ENCODE results near the gene FPGS.
"Not testable (repeated sequence)": the region's sequence is repeated elsewhere in the genome, so short reads cannot be mapped to it uniquely, and the experiment has no call there.

The FPGS gene

GRCh38 chr9:127802576-127803443, at the start of gene FPGS:
Gene FPGS, plus strand, starts transcription at chr9:127802882. Its CDS starts 43 bp downstream, at chr9:127802925.
- FAIRE-seq: no peak

- FAIRE-seq: no peak
Observed at GRCh38 chr9:127753148-127753547, 49.5 kb upstream of the FPGS start.

- no peak for FAIRE-seq
Observed at GRCh38 chr9:127753622-127754021, 49.1 kb upstream of the FPGS start.

GRCh38 chr9:127754099-127755060, 48.3 kb upstream of the FPGS start:
- no peak for FAIRE-seq

- FAIRE-seq: no peak
Observed at GRCh38 chr9:127755061-127756060, 47.3 kb upstream of the FPGS start.

- no peak for FAIRE-seq
Observed at GRCh38 chr9:127756233-127756632, 46.4 kb upstream of the FPGS start.

GRCh38 chr9:127756776-127757175, 45.9 kb upstream of the FPGS start:
- not testable (repeated sequence) for FAIRE-seq

GRCh38 chr9:127758843-127759242, 43.8 kb upstream of the FPGS start:
- FAIRE-seq: no peak

GRCh38 chr9:127761061-127761460, 41.6 kb upstream of the FPGS start:
- no peak for FAIRE-seq

- FAIRE-seq: no peak
Observed at GRCh38 chr9:127761491-127761956, 41.2 kb upstream of the FPGS start.

- no peak for FAIRE-seq
Observed at GRCh38 chr9:127762111-127762676, 40.5 kb upstream of the FPGS start.

GRCh38 chr9:127763918-127764384, 38.7 kb upstream of the FPGS start:
- FAIRE-seq: no peak

GRCh38 chr9:127765418-127765817, 37.3 kb upstream of the FPGS start:
- FAIRE-seq: no peak

GRCh38 chr9:127767410-127767809, 35.3 kb upstream of the FPGS start:
- no peak for FAIRE-seq

- FAIRE-seq: no peak
Observed at GRCh38 chr9:127767909-127768331, 34.8 kb upstream of the FPGS start.

- no peak for FAIRE-seq
Observed at GRCh38 chr9:127768698-127769097, 34.0 kb upstream of the FPGS start.

- FAIRE-seq: no peak
Observed at GRCh38 chr9:127769101-127769500, 33.6 kb upstream of the FPGS start.

- no peak for FAIRE-seq
Observed at GRCh38 chr9:127769929-127770582, 32.6 kb upstream of the FPGS start.

GRCh38 chr9:127770583-127770904, 32.1 kb upstream of the FPGS start:
- FAIRE-seq: no peak

GRCh38 chr9:127770905-127771569, 31.6 kb upstream of the FPGS start:
- FAIRE-seq: no peak

Measured in colon (tissue), 2 donors.